GM19452 (cell line): Measurements from ENCODE around the gene EMC9.
A peak's percentile ranks its signal among the peaks of the same experiment; 100 is the strongest.

Source experiments
- ATAC-seq: cut with Tn5 transposase; IDR thresholded peaks from one replicate; pipeline ENCODE4 v1.9.1; 2021; ENCODE audit not compliant: unreplicated experiment

The EMC9 gene

GRCh38 chr14:24177041-24177825, 35.8 kb upstream of the EMC9 start:
- no peak for ATAC-seq

- ATAC-seq: no peak
Measured at GRCh38 chr14:24176599-24176998, 35.2 kb upstream of the EMC9 start.

- ATAC-seq: no peak
Measured at GRCh38 chr14:24172871-24173281, 31.5 kb upstream of the EMC9 start.

GRCh38 chr14:24172261-24172860, 31.0 kb upstream of the EMC9 start:
- no peak for ATAC-seq

GRCh38 chr14:24171422-24172260, 30.2 kb upstream of the EMC9 start, which contains the start of gene REC8:
TSS of gene REC8 (plus strand) at chr14:24172080. CDS start at chr14:24172553, 473 bp downstream.
- ATAC-seq: peak; percentile 77

- ATAC-seq: no peak
Measured at GRCh38 chr14:24167469-24168114, 26.2 kb upstream of the EMC9 start.

- no peak for ATAC-seq
Measured at GRCh38 chr14:24165785-24166184, 24.4 kb upstream of the EMC9 start.

GRCh38 chr14:24164518-24164991, 23.2 kb upstream of the EMC9 start:
- no peak for ATAC-seq

- no peak for ATAC-seq
Measured at GRCh38 chr14:24162093-24162492, 20.7 kb upstream of the EMC9 start.

GRCh38 chr14:24160850-24161804, 19.7 kb upstream of the EMC9 start, which contains the start of gene IRF9:
TSS of gene IRF9 (plus strand) at chr14:24161265. CDS start at chr14:24162145, 880 bp downstream.
- ATAC-seq: peak; percentile 81

- ATAC-seq: no peak
Measured at GRCh38 chr14:24160499-24160849, 19.1 kb upstream of the EMC9 start.

GRCh38 chr14:24159777-24160498, 18.5 kb upstream of the EMC9 start:
- no peak for ATAC-seq

GRCh38 chr14:24157331-24157730, 15.9 kb upstream of the EMC9 start:
- ATAC-seq: no peak

- ATAC-seq: no peak
Measured at GRCh38 chr14:24156840-24157239, 15.4 kb upstream of the EMC9 start.

- no peak for ATAC-seq
Measured at GRCh38 chr14:24155100-24155499, 13.7 kb upstream of the EMC9 start.

GRCh38 chr14:24151404-24152080, 10.2 kb upstream of the EMC9 start:
- no peak for ATAC-seq

GRCh38 chr14:24150993-24151392, 9.6 kb upstream of the EMC9 start:
- ATAC-seq: no peak

- ATAC-seq: no peak
Measured at GRCh38 chr14:24150567-24150966, 9.2 kb upstream of the EMC9 start.

- ATAC-seq: no peak
Measured at GRCh38 chr14:24150061-24150460, 8.7 kb upstream of the EMC9 start.
